ENCODE measurements around the gene FAM217A.

The FAM217A gene

GRCh38 chr6:4107873-4108272 lies 28.9 kb upstream of the FAM217A start:
- H3K4me3 ChIP-seq (ENCODE audit: insufficient read depth in 1 of 2, low read depth in 1 of 2, low read length in 2 of 2), result no peak overlapping the region
- H3K79me1 ChIP-seq (replicated peaks; ENCODE audit: low read length, poor library complexity, severe bottlenecking), result no peaks in the 10 kb centered on the region
- H2AFZ ChIP-seq (ENCODE audit: low read depth, low read length), result no peak overlapping the region
- no peak overlapping the region for H3K9ac ChIP-seq (ENCODE audit: low read length)
- H2BK120ac ChIP-seq (ENCODE audit: low read depth, low read length), result no peak overlapping the region
- H4K91ac ChIP-seq (ENCODE audit: low read length), result no peak overlapping the region
- H3K27ac ChIP-seq (ENCODE audit: low read length, poor library complexity, severe bottlenecking), result no peak overlapping the region
- H3K14ac ChIP-seq (ENCODE audit: low read length in 2 of 2), result no peak overlapping the region
- no peak overlapping the region for H3K23ac ChIP-seq (ENCODE audit: low read length in 2 of 2)
- no peak overlapping the region for H2AK5ac ChIP-seq (ENCODE audit: low read length, severe bottlenecking)
- H3K9me3 ChIP-seq (ENCODE audit: control insufficient read depth, low read length), result peaks cover 5% of the 10 kb centered on the region
- H3K4ac ChIP-seq (ENCODE audit: low read depth in 1 of 2, low read length in 2 of 2), result no peak overlapping the region
- no peak overlapping the region for H4K8ac ChIP-seq (ENCODE audit: low read length)
- no peak overlapping the region for H2BK15ac ChIP-seq (ENCODE audit: low read depth, poor library complexity, severe bottlenecking)
- no peak overlapping the region for H3K18ac ChIP-seq (ENCODE audit: low read depth in 1 of 2, low read length in 2 of 2)
- no peak for DNase-seq
- peaks cover 4% of the 10 kb centered on the region for H3K4me1 ChIP-seq (ENCODE audit: control insufficient read depth, insufficient read depth, low read depth, low read length)
- WGBS, result 100% methylated on average over 1 of the region's 2 CpGs
- no peak overlapping the region for H2BK5ac ChIP-seq (ENCODE audit: low read depth, low read length, poor library complexity, severe bottlenecking)
- no peak overlapping the region for H3K4me2 ChIP-seq (ENCODE audit: low read length, poor library complexity, severe bottlenecking)
- no peak overlapping the region for H2BK12ac ChIP-seq (ENCODE audit: low read length in 2 of 2)
- H3K36me3 ChIP-seq (ENCODE audit: control insufficient read depth in 1 of 2, insufficient read depth in 2 of 2, low read depth in 1 of 2, low read length in 2 of 2), result no peaks in the 10 kb centered on the region
- no peaks in the 10 kb centered on the region for H3K27me3 ChIP-seq (ENCODE audit: control insufficient read depth in 1 of 2, insufficient read depth in 1 of 2, low read length in 2 of 2)

GRCh38 chr6:4105980-4106536 lies 27.1 kb upstream of the FAM217A start:
- WGBS, result 92% methylated on average over 2 of the region's 4 CpGs
- Histone ChIP-seq H2AK5ac (ENCODE audit: low read length, severe bottlenecking) (no peak overlapping the region), H3K79me1 (replicated peaks; ENCODE audit: low read length, poor library complexity, severe bottlenecking) (no peaks in the 10 kb centered on the region), H3K4me2 (ENCODE audit: low read length, poor library complexity, severe bottlenecking) (no peak overlapping the region), H3K27ac (ENCODE audit: low read length, poor library complexity, severe bottlenecking) (no peak overlapping the region), H3K9me3 (ENCODE audit: control insufficient read depth, low read length) (no peaks in the 10 kb centered on the region), H3K4me1 (ENCODE audit: control insufficient read depth, insufficient read depth, low read depth, low read length) (peaks cover 4% of the 10 kb centered on the region), H3K4ac (ENCODE audit: low read depth in 1 of 2, low read length in 2 of 2) (no peak overlapping the region), H2BK120ac (ENCODE audit: low read depth, low read length) (no peak overlapping the region), H3K36me3 (ENCODE audit: control insufficient read depth in 1 of 2, insufficient read depth in 2 of 2, low read depth in 1 of 2, low read length in 2 of 2) (no peaks in the 10 kb centered on the region), H2BK15ac (ENCODE audit: low read depth, poor library complexity, severe bottlenecking) (no peak overlapping the region), H3K18ac (ENCODE audit: low read depth in 1 of 2, low read length in 2 of 2) (no peak overlapping the region), H3K23ac (ENCODE audit: low read length in 2 of 2) (no peak overlapping the region), H2BK5ac (ENCODE audit: low read depth, low read length, poor library complexity, severe bottlenecking) (no peak overlapping the region), H3K4me3 (ENCODE audit: insufficient read depth in 1 of 2, low read depth in 1 of 2, low read length in 2 of 2) (no peak overlapping the region), H3K9ac (ENCODE audit: low read length) (no peak overlapping the region), H4K8ac (ENCODE audit: low read length) (no peak overlapping the region), H2BK12ac (ENCODE audit: low read length in 2 of 2) (no peak overlapping the region), H3K27me3 (ENCODE audit: control insufficient read depth in 1 of 2, insufficient read depth in 1 of 2, low read length in 2 of 2) (no peaks in the 10 kb centered on the region), H2AFZ (ENCODE audit: low read depth, low read length) (no peak overlapping the region), H4K91ac (ENCODE audit: low read length) (no peak overlapping the region), H3K14ac (ENCODE audit: low read length in 2 of 2) (no peak overlapping the region)
- no peak for DNase-seq

GRCh38 chr6:4103929-4104328 lies 25.0 kb upstream of the FAM217A start:
- no peak overlapping the region for H3K27ac ChIP-seq (ENCODE audit: low read length, poor library complexity, severe bottlenecking)
- H2BK5ac ChIP-seq (ENCODE audit: low read depth, low read length, poor library complexity, severe bottlenecking), result no peak overlapping the region
- no peak overlapping the region for H3K23ac ChIP-seq (ENCODE audit: low read length in 2 of 2)
- H3K4me1 ChIP-seq (ENCODE audit: control insufficient read depth, insufficient read depth, low read depth, low read length), result peaks cover 4% of the 10 kb centered on the region
- H2AK5ac ChIP-seq (ENCODE audit: low read length, severe bottlenecking), result no peak overlapping the region
- 93% methylated on average over 5 of the region's 5 CpGs for WGBS
- H3K36me3 ChIP-seq (ENCODE audit: control insufficient read depth in 1 of 2, insufficient read depth in 2 of 2, low read depth in 1 of 2, low read length in 2 of 2), result no peaks in the 10 kb centered on the region
- H3K14ac ChIP-seq (ENCODE audit: low read length in 2 of 2), result no peak overlapping the region
- no peaks in the 10 kb centered on the region for H3K79me1 ChIP-seq (replicated peaks; ENCODE audit: low read length, poor library complexity, severe bottlenecking)
- no peak overlapping the region for H2BK120ac ChIP-seq (ENCODE audit: low read depth, low read length)
- DNase-seq, result no peak
- no peak overlapping the region for H3K9ac ChIP-seq (ENCODE audit: low read length)
- H3K4ac ChIP-seq (ENCODE audit: low read depth in 1 of 2, low read length in 2 of 2), result no peak overlapping the region
- H3K9me3 ChIP-seq (ENCODE audit: control insufficient read depth, low read length), result no peaks in the 10 kb centered on the region
- H2BK15ac ChIP-seq (ENCODE audit: low read depth, poor library complexity, severe bottlenecking), result no peak overlapping the region
- no peak overlapping the region for H3K4me3 ChIP-seq (ENCODE audit: insufficient read depth in 1 of 2, low read depth in 1 of 2, low read length in 2 of 2)
- no peak overlapping the region for H3K18ac ChIP-seq (ENCODE audit: low read depth in 1 of 2, low read length in 2 of 2)
- no peak overlapping the region for H2BK12ac ChIP-seq (ENCODE audit: low read length in 2 of 2)
- no peak overlapping the region for H4K8ac ChIP-seq (ENCODE audit: low read length)
- H3K27me3 ChIP-seq (ENCODE audit: control insufficient read depth in 1 of 2, insufficient read depth in 1 of 2, low read length in 2 of 2), result no peaks in the 10 kb centered on the region
- H3K4me2 ChIP-seq (ENCODE audit: low read length, poor library complexity, severe bottlenecking), result no peak overlapping the region
- no peak overlapping the region for H2AFZ ChIP-seq (ENCODE audit: low read depth, low read length)
- no peak overlapping the region for H4K91ac ChIP-seq (ENCODE audit: low read length)

- no peak overlapping the region for H2BK15ac ChIP-seq (ENCODE audit: low read depth, poor library complexity, severe bottlenecking)
- H3K4me1 ChIP-seq (ENCODE audit: control insufficient read depth, insufficient read depth, low read depth, low read length), result peaks cover 2% of the 10 kb centered on the region
- H4K8ac ChIP-seq (ENCODE audit: low read length), result no peak overlapping the region
- no peak overlapping the region for H3K18ac ChIP-seq (ENCODE audit: low read depth in 1 of 2, low read length in 2 of 2)
- H3K79me1 ChIP-seq (replicated peaks; ENCODE audit: low read length, poor library complexity, severe bottlenecking), result no peaks in the 10 kb centered on the region
- no peak overlapping the region for H2AK5ac ChIP-seq (ENCODE audit: low read length, severe bottlenecking)
- no peak overlapping the region for H3K4ac ChIP-seq (ENCODE audit: low read depth in 1 of 2, low read length in 2 of 2)
- H3K27me3 ChIP-seq (ENCODE audit: control insufficient read depth in 1 of 2, insufficient read depth in 1 of 2, low read length in 2 of 2), result no peaks in the 10 kb centered on the region
- H3K4me3 ChIP-seq (ENCODE audit: insufficient read depth in 1 of 2, low read depth in 1 of 2, low read length in 2 of 2), result no peak overlapping the region
- H3K27ac ChIP-seq (ENCODE audit: low read length, poor library complexity, severe bottlenecking), result no peak overlapping the region
- no peak overlapping the region for H3K4me2 ChIP-seq (ENCODE audit: low read length, poor library complexity, severe bottlenecking)
- no peak overlapping the region for H4K91ac ChIP-seq (ENCODE audit: low read length)
- no peak overlapping the region for H3K9ac ChIP-seq (ENCODE audit: low read length)
- no peak for DNase-seq
- H3K36me3 ChIP-seq (ENCODE audit: control insufficient read depth in 1 of 2, insufficient read depth in 2 of 2, low read depth in 1 of 2, low read length in 2 of 2), result no peaks in the 10 kb centered on the region
- no peak overlapping the region for H2BK5ac ChIP-seq (ENCODE audit: low read depth, low read length, poor library complexity, severe bottlenecking)
- no peak overlapping the region for H2AFZ ChIP-seq (ENCODE audit: low read depth, low read length)
- no peak overlapping the region for H3K14ac ChIP-seq (ENCODE audit: low read length in 2 of 2)
- H3K9me3 ChIP-seq (ENCODE audit: control insufficient read depth, low read length), result no peaks in the 10 kb centered on the region
- H2BK12ac ChIP-seq (ENCODE audit: low read length in 2 of 2), result no peak overlapping the region
- no peak overlapping the region for H2BK120ac ChIP-seq (ENCODE audit: low read depth, low read length)
- 76% methylated on average over 6 of the region's 6 CpGs for WGBS
- no peak overlapping the region for H3K23ac ChIP-seq (ENCODE audit: low read length in 2 of 2)
Measured at GRCh38 chr6:4102687-4103244, 23.8 kb upstream of the FAM217A start.
